ENCODE data around the gene TSPYL1. TPM values are rescaled to one million over a fixed set of nuclear protein-coding genes. Genes with fewer than 3 reads are reported as not detected.

The TSPYL1 gene
- total and polyA plus RNA-seq, 2 of the 8 experiments (the other 6 are each of a cell fraction or from before 2014, with no cell fraction given) = 33.2 to 79.1 TPM

GRCh38 chr6:116314878-116315277 lies 35.1 kb upstream of the TSPYL1 start:
- Histone ChIP-seq H4K8ac (ENCODE audit: extremely low read depth, insufficient read depth, low read length) (no peak overlapping the region), H3K36me3 (ENCODE audit: control insufficient read depth in 2 of 4, insufficient read depth in 4 of 4, low read length in 3 of 4) (no peaks in the 10 kb centered on the region), H2AFZ (ENCODE audit: low read length) (no peak overlapping the region), H2BK20ac (ENCODE audit: low read length) (no peak overlapping the region), H3K56ac (replicated peaks; ENCODE audit: insufficient read length, low read depth, low read length) (no peak overlapping the region), H3K9me3 (ENCODE audit: insufficient read depth in 2 of 2, low read depth in 1 of 2, low read length in 1 of 2) (no peaks in the 10 kb centered on the region), H3K4me3 (ENCODE audit: extremely low read depth in 1 of 4, insufficient read depth in 2 of 4, low read depth in 3 of 4, low read length in 4 of 4) (no peak overlapping the region), H2AK5ac (ENCODE audit: low read depth, low read length) (no peak overlapping the region), H4K5ac (ENCODE audit: insufficient read length, low read depth, low read length) (no peak overlapping the region), H3K4ac (replicated peaks; ENCODE audit: insufficient read length, low read depth, low read length) (no peak overlapping the region), H3K14ac (ENCODE audit: insufficient read length) (no peak overlapping the region), H2BK5ac (ENCODE audit: low read depth, low read length) (no peak overlapping the region), H2BK120ac (replicated peaks; ENCODE audit: low read depth, low read length) (no peak overlapping the region), H3K23ac (ENCODE audit: insufficient read length) (no peak overlapping the region), H3K9ac (replicated peaks in 1 of 4; ENCODE audit: extremely low read depth in 1 of 4, low read depth in 3 of 4, low read length in 3 of 4) (no peak overlapping the region), H3K23me2 (ENCODE audit: low read depth, low read length) (no peaks in the 10 kb centered on the region), H4K91ac (replicated peaks; ENCODE audit: insufficient read length, low read length) (no peak overlapping the region), H3K18ac (ENCODE audit: extremely low read depth, low read length) (no peak overlapping the region), H3K4me2 (ENCODE audit: insufficient read depth in 1 of 2, low read depth in 2 of 2, low read length in 2 of 2) (no peak overlapping the region), H3K4me1 (replicated peaks in 1 of 4; ENCODE audit: control insufficient read depth in 3 of 4, insufficient read depth in 4 of 4, low read length in 3 of 4) (no peaks in the 10 kb centered on the region; a peak in 1 of 7 replicates), H3K79me2 (ENCODE audit: control insufficient read depth in 1 of 2, insufficient read depth in 2 of 2, low read length in 2 of 2) (no peaks in the 10 kb centered on the region), H2BK12ac (ENCODE audit: low read depth, low read length) (no peak overlapping the region), H4K20me1 (replicated peaks in 1 of 2; ENCODE audit: control insufficient read depth in 1 of 2, insufficient read depth in 2 of 2, low read length in 2 of 2) (no peaks in the 10 kb centered on the region), H3K27ac (ENCODE audit: low read depth, low read length) (no peak overlapping the region), H3K79me1 (ENCODE audit: low read depth, low read length) (no peaks in the 10 kb centered on the region), H3K27me3 (replicated peaks in 1 of 4; ENCODE audit: control insufficient read depth in 3 of 4, extremely low read depth in 1 of 4, insufficient read depth in 3 of 4, low read length in 3 of 4) (peaks cover 0 to 1% (median 0%) of the 10 kb centered on the region in 4 experiments; a peak in 1 of 7 replicates), H2BK15ac (ENCODE audit: low read length) (no peak overlapping the region)
- FAIRE-seq (no peak), DNase-seq (ENCODE audit: low read depth in 1 of 2, low spot score in 2 of 2) (no peak)
- POLR2A ChIA-PET (ENCODE audit: partially characterized antibody) = interaction anchor here (1.3 kb wide), 1 partner anchor 10 kb away, joined by 7 read pairs; no protein-coding TSS in a partner anchor
- CTCF ChIA-PET (ENCODE audit: partially characterized antibody) = interaction anchor here (2.1 kb wide), 1 partner anchor 27 kb away, joined by 14 read pairs; no protein-coding TSS in a partner anchor
- TF ChIP-seq SRF (IDR thresholded peaks at IDR 0.05; ENCODE audit: low read depth, low read length) = no peak
- no peak for TF ChIP-seq SIRT6 (IDR thresholded peaks at IDR 0.05; ENCODE audit: low read length)
- TF ChIP-seq CREB1 (IDR thresholded peaks at IDR 0.05) = no peak
- TF ChIP-seq, protein P1, sequence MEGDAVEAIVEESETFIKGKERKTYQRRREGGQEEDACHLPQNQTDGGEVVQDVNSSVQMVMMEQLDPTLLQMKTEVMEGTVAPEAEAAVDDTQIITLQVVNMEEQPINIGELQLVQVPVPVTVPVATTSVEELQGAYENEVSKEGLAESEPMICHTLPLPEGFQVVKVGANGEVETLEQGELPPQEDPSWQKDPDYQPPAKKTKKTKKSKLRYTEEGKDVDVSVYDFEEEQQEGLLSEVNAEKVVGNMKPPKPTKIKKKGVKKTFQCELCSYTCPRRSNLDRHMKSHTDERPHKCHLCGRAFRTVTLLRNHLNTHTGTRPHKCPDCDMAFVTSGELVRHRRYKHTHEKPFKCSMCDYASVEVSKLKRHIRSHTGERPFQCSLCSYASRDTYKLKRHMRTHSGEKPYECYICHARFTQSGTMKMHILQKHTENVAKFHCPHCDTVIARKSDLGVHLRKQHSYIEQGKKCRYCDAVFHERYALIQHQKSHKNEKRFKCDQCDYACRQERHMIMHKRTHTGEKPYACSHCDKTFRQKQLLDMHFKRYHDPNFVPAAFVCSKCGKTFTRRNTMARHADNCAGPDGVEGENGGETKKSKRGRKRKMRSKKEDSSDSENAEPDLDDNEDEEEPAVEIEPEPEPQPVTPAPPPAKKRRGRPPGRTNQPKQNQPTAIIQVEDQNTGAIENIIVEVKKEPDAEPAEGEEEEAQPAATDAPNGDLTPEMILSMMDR (IDR thresholded peaks at IDR 0.05; ENCODE audit: control extremely low read depth in 1 of 3, insufficient read depth in 1 of 3, low read depth in 1 of 3, low read length in 3 of 3) = no peak
- no peak for TF ChIP-seq MAX (IDR thresholded peaks at IDR 0.05)
- no peak for TF ChIP-seq HDAC6 (IDR thresholded peaks at IDR 0.05; ENCODE audit: low read depth, low read length)
- no peak for TF ChIP-seq KDM5A (IDR thresholded peaks at IDR 0.05; ENCODE audit: low read length)
- no peak for TF ChIP-seq CTBP2 (IDR thresholded peaks at IDR 0.05; ENCODE audit: borderline replicate concordance, insufficient read depth, insufficient read length, low read length)
- TF ChIP-seq, protein P2, sequence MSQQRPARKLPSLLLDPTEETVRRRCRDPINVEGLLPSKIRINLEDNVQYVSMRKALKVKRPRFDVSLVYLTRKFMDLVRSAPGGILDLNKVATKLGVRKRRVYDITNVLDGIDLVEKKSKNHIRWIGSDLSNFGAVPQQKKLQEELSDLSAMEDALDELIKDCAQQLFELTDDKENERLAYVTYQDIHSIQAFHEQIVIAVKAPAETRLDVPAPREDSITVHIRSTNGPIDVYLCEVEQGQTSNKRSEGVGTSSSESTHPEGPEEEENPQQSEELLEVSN (IDR thresholded peaks at IDR 0.05) = no peak
- no peak for TF ChIP-seq RNF2 (IDR thresholded peaks at IDR 0.05; ENCODE audit: borderline replicate concordance, low read depth, low read length, missing control alignments, poor library complexity, severe bottlenecking)
- no peak for TF ChIP-seq ZNF274 (IDR thresholded peaks at IDR 0.05; ENCODE audit: borderline replicate concordance, extremely low read depth, low read length)

Measured in H1 (cell line).